Measurements from ENCODE around the gene VWA3B. TPM values are rescaled to one million over a fixed set of nuclear protein-coding genes. Genes with fewer than 3 reads are reported as not detected.
"Not testable (repeated sequence)": the region's sequence is repeated elsewhere in the genome, so short reads cannot be mapped to it uniquely, and the experiment has no call there.

Gene VWA3B
- total and polyA plus RNA-seq, 8 donors, result 0.03 to 134 (median 2.2) TPM; not detected in 2

- WGBS, 5 donors, result 87 to 95% (median 94%) methylated on average over 7 of the region's 7 CpGs
- peaks cover 0 to 6% (median 0%) of the 10 kb centered on the region in 3 donors for H3K27me3 ChIP-seq
- no peaks in the 10 kb centered on the region for H3K9me3 ChIP-seq
- H3K4me1 ChIP-seq, result peaks cover 0 to 5% (median 0%) of the 10 kb centered on the region in 4 donors
- H3K27ac ChIP-seq, result no peak overlapping the region
- no peaks in the 10 kb centered on the region for H3K36me3 ChIP-seq
- intact Hi-C loops (cut with DNase I; ENCODE audit: low total_unique reads), result no loop called here
- DNase-seq, result no peak
- TF ChIP-seq EP300 (IDR thresholded peaks at IDR 0.05) (no peak), POLR2AphosphoS5 (IDR thresholded peaks at IDR 0.05) (no peak)
- TF ChIP-seq, protein P1, sequence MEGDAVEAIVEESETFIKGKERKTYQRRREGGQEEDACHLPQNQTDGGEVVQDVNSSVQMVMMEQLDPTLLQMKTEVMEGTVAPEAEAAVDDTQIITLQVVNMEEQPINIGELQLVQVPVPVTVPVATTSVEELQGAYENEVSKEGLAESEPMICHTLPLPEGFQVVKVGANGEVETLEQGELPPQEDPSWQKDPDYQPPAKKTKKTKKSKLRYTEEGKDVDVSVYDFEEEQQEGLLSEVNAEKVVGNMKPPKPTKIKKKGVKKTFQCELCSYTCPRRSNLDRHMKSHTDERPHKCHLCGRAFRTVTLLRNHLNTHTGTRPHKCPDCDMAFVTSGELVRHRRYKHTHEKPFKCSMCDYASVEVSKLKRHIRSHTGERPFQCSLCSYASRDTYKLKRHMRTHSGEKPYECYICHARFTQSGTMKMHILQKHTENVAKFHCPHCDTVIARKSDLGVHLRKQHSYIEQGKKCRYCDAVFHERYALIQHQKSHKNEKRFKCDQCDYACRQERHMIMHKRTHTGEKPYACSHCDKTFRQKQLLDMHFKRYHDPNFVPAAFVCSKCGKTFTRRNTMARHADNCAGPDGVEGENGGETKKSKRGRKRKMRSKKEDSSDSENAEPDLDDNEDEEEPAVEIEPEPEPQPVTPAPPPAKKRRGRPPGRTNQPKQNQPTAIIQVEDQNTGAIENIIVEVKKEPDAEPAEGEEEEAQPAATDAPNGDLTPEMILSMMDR (IDR thresholded peaks at IDR 0.05), result no peak
- H3K4me3 ChIP-seq, result no peak overlapping the region
Measured at GRCh38 chr2:98128556-98129109, 41.7 kb downstream of the VWA3B start.

GRCh38 chr2:98130073-98130472 lies 43.1 kb downstream of the VWA3B start:
- H3K9me3 ChIP-seq; H3K36me3 ChIP-seq; H3K4me3 ChIP-seq; H3K27ac ChIP-seq; DNase-seq; H3K27me3 ChIP-seq; intact Hi-C loops (cut with DNase I; ENCODE audit: low total_unique reads); H3K4me1 ChIP-seq: not testable (repeated sequence)
- 40 to 61% (median 44%) methylated on average over 5 of the region's 5 CpGs for WGBS, 5 donors

GRCh38 chr2:98134172-98135005 lies 47.4 kb downstream of the VWA3B start:
- intact Hi-C loops (cut with DNase I; ENCODE audit: low total_unique reads), result no loop called here
- DNase-seq, result peak in 1 of 2 donors; percentile 61
- Histone ChIP-seq H3K4me3 (no peak overlapping the region), H3K27me3 (peaks cover 0 to 6% (median 0%) of the 10 kb centered on the region in 3 donors), H3K36me3 (no peaks in the 10 kb centered on the region), H3K9me3 (no peaks in the 10 kb centered on the region), H3K27ac (no peak overlapping the region), H3K4me1 (no peaks in the 10 kb centered on the region)
- WGBS, 5 donors, result 62 to 82% (median 75%) methylated on average over 12 of the region's 12 CpGs
- no peak for TF ChIP-seq POLR2AphosphoS5 (IDR thresholded peaks at IDR 0.05)
- no peak for TF ChIP-seq EP300 (IDR thresholded peaks at IDR 0.05)

- intact Hi-C loops (cut with DNase I; ENCODE audit: low total_unique reads), result no loop called here
- H3K27ac ChIP-seq, result no peak overlapping the region
- no peak for DNase-seq
- no peaks in the 10 kb centered on the region for H3K4me1 ChIP-seq
- TF ChIP-seq, protein P1 (IDR thresholded peaks at IDR 0.05), result no peak
- no peak for TF ChIP-seq POLR2A (IDR thresholded peaks at IDR 0.05)
- TF ChIP-seq EP300 (IDR thresholded peaks at IDR 0.05), result no peak
- TF ChIP-seq POLR2AphosphoS5 (IDR thresholded peaks at IDR 0.05), result no peak
- H3K9me3 ChIP-seq, result no peaks in the 10 kb centered on the region
- peaks cover 0 to under 1% (median 0%) of the 10 kb centered on the region in 3 donors for H3K27me3 ChIP-seq
- H3K4me3 ChIP-seq, result no peak overlapping the region
- H3K36me3 ChIP-seq, result no peaks in the 10 kb centered on the region
Measured at GRCh38 chr2:98137196-98137595, 50.2 kb downstream of the VWA3B start.

DNA sequence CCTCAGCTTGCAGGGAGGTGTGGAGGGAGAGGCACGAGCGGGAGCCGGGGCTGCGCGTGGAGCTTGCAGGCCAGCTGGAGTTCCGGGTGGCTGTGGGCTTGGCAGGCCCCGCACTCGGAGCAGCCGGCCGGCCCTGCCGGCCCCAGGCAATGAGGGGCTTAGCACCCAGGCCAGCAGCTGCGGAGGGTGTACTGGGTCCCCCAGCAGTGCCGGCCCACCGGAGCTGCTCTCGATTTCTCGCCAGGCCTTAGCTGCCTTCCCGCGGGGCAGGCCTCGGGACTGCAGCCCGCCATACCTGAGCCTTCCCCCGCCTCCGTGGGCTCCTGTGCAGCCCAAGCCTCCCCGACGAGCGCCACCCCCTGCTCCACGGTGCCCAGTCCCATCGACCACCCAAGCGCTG lies 52.0 kb downstream of the VWA3B start:
- H3K4me1 ChIP-seq; DNase-seq; H3K9me3 ChIP-seq; H3K27me3 ChIP-seq; intact Hi-C loops (cut with DNase I; ENCODE audit: low total_unique reads); H3K27ac ChIP-seq; H3K4me3 ChIP-seq; H3K36me3 ChIP-seq: not testable (repeated sequence)
- WGBS, 5 donors, result 95 to 100% (median 97%) methylated on average over 16 to 28 of the region's 28 CpGs

DNA sequence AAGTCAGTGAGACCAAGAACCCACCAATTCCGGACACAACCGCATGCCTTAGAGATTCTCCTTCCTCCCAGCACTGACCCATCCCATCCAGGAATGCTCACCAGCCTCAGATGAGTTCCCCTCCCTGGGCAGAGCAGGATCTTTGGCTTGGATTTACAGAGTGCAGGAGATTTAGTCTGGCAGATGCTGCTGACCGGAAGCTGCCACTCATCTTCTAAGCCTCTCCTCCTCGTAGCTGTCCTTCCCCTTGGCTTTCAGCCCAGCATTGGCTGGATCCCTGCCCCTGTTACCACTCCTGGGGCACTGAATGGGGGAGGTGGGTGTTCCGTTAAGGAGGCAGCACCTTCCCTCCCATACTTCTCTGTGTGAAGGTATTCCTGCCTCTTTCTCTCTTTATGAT lies 53.2 kb downstream of the VWA3B start:
- H3K27ac ChIP-seq, result no peak overlapping the region

More for the DNA sequence above, 53.2 kb downstream of the VWA3B start:
- Histone ChIP-seq H3K36me3 (no peaks in the 10 kb centered on the region), H3K9me3 (no peaks in the 10 kb centered on the region), H3K4me3 (no peak overlapping the region), H3K27me3 (no peaks in the 10 kb centered on the region), H3K4me1 (no peaks in the 10 kb centered on the region)
- 60 to 78% (median 66%) methylated on average over 5 of the region's 5 CpGs for WGBS, 5 donors
- DNase-seq, result peak in 1 of 2 donors; percentile 71
- intact Hi-C loops (cut with DNase I; ENCODE audit: low total_unique reads), result no loop called here
- no peak for TF ChIP-seq EP300 (IDR thresholded peaks at IDR 0.05)
- TF ChIP-seq, protein P1 (IDR thresholded peaks at IDR 0.05), result no peak
- no peak for TF ChIP-seq POLR2A (IDR thresholded peaks at IDR 0.05)
- TF ChIP-seq POLR2AphosphoS5 (IDR thresholded peaks at IDR 0.05), result no peak
